HG02852 (cell line): ENCODE measurements around the gene TRIM44.
"Not testable (repeated sequence)": the region's sequence is repeated elsewhere in the genome, so short reads cannot be mapped to it uniquely, and the experiment has no call there.

Experiments used
- ATAC-seq: cut with Tn5 transposase; IDR thresholded peaks from one replicate; pipeline ENCODE4 v1.9.1; 2021; ENCODE audit warnings: mild to moderate bottlenecking, moderate library complexity; ENCODE audit not compliant: unreplicated experiment

TRIM44 gene

DNA sequence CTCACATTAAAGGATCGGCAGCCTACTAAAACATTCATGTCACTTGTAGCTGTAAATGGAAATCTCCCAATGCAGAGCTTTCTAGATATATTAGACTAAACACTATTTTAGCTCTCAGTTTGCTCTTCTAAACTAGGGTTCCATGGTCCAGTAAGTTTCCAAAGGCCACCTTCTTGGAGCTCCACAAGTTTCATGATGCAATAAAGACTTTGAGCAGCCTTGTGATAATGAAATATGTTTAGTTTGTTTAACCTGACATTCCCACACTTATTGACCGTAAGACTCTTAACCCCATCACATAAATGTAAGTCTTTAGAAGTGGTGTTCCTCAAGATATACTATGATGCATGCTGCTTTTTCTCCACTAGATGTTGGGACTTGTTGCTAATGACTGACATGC, 87.7 kb downstream of the TRIM44 start:
- ATAC-seq: no peak

DNA sequence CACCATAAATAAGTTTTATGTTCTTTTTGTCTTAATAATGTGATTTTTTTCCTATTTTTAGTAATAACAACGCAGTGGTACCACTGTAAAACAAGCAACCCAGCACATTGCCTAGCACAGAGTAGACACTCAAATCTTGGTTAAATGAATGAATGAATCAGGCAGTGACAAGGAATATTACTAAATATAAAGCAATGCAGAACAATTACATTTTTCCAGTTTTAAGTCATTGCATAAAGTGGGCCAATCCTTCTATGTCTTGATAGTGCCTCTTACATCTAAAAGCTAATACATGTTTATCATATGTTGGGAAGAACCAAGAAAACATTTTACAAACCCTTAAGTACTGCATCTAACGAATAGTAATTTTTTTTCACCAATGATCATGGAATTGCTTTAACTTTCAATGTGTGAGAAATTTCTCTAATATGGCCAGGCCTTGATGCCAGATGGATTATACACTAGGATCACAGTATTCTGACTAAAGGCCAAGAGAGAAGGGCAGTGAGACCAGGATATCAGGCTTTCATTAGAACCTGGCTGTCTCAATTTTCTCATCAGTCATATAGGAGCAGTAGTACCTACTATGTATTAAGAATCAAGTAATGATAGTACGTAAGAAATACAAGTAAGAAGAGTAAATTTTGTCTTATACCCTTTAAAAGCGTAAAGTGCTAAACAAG, 88.5 kb downstream of the TRIM44 start:
- no peak for ATAC-seq

DNA sequence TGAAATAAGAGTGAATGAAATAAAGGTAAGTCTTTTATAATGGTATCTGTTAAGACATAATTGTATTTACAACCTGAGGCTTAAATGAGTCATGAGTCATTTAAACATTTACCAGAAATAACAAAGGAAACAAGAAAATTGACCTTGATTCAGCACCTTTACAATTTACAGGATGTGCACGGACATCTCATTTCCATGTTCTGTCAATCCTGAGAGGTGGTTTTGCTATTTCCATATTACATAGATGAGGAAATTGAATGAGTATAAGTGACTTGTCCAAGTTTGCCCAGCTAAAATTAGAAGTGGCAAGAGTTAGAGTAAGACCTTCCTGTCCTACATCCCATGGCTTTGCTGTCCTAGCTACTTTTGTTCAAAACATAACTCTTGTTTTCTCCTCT, 89.1 kb downstream of the TRIM44 start:
- ATAC-seq: no peak

DNA sequence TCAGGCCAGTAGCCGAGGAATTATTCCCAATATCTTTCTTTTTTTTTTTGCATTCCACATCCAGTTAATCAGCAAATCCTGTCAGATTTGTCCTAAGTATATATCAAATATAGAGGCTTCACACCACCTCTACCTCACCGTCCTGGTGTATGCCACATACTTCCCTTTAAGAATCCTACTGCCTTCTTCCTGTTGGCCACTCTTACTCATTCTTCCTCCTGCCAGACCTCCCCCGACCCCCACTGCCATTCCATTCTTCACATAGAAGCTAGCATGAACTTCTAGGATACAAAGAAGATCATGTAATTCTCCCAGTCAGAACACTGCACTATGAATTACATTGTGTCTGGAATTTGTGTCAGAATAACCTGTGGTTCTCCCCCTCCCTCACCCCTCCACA, 89.5 kb downstream of the TRIM44 start:
- no peak for ATAC-seq

DNA sequence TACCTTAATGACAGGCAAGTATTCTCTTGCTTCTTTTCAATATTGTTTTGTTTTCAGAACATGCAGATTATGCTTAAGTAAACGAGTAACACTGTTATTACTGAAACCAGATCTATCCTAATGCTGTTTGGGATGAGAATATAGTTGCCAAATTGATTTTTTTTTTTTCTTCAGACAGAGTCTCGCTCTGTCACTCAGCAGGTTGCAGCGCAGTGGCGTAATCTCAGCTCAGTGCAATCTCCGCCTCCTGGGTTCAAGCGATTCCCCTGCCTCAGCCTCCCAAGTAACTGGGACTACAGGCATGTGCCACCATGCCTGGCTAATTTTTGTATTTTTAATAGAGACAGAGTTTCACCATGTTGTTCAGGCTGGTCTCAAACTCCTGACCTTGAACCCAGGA, 91.0 kb downstream of the TRIM44 start:
- not testable (repeated sequence) for ATAC-seq

DNA sequence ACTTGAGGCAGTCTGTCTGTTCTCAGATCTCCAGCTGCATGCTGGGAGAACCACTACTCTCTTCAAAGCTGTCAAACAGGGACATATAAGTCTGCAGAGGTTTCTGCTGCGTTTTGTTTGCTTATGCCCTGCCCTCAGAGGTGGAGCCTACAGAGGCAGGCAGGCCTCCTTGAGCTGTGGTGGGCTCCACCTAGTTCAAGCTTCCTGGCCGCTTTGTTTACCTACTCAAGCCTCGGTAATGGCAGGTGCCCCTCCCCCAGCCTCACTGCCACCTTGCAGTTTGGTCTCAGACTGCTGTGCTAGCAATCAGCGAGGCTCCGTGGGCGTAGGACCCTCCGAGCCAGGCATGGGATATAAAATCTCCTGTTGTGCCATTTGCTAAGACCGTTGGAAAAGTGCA, 97.4 kb downstream of the TRIM44 start:
- ATAC-seq: not testable (repeated sequence)

DNA sequence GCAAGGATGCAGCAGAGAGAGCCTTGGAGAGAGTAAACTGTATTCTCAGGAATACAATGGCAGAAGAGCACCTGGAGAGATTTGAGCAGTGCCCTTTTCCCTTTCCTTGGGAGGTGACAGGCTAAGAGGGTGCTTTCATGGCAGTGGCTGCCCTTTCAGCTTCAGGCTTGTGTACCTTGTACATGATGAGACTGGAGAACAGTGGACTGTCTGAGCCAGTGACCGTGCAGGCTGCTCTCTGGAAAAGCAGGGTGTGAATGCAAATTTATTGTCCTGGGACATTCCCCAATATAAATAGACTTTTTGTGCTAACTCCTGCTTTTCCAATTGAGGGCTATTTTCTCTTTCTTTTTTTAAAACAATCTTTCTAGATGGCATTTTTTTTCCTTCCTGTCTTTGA, 99.3 kb downstream of the TRIM44 start:
- ATAC-seq: no peak

DNA sequence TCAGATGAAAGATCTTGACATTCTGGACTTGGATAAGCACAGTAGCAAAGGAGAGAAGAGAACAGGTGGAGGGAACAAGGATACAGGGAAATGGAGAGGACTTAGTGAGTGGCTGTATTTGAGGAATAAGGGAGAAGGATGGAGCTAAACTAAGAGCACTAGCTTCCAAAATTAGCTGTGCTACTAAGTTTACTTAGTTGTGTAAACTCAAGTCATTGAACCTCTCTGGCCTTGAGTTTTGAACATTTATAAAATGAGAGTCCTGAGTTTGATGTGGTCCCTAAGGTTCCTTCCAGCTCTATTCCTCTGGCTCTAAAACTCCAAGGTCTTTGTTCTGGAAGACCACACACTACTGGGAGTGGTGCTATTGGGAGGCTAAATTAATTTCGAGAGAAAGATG, 100.7 kb downstream of the TRIM44 start:
- no peak for ATAC-seq

DNA sequence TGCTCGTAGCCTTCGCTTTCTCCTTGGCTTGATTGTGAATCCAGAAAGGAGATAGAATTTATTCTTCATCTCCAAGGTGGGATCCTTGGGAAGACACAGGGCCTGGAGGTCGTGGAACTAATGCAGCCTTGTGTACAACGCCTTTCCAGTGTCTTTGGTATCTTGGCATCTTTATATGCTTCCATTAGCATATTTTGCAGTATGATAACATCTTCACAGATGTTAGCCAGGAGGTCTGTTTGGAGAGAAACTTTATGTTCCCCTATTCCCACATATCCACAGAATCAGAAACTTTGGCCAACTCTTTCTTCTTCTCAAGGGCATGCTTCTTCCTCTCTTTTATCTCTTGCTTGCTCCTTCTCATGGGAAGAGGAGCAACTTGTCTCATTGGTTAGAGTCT, 101.2 kb downstream of the TRIM44 start:
- no peak for ATAC-seq

DNA sequence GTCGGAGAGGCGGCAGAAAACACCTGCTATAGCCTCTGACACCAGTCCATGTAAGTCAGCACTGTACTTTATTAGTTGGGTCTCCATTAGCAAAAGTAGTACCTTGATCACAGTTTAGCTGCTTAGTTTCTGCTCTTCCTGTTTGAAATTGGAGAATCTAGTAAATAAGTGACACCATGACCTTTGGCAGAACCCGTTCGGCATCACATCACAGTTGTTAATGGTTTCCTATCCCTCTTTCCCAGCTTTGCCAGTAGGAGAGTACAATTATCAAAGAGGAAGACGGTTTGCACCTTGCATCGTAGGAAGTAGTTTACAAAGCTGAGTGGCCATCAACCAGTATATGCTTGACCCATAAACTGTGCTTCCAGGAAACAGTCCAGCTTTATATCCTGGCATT, 101.8 kb downstream of the TRIM44 start:
- ATAC-seq: no peak

DNA sequence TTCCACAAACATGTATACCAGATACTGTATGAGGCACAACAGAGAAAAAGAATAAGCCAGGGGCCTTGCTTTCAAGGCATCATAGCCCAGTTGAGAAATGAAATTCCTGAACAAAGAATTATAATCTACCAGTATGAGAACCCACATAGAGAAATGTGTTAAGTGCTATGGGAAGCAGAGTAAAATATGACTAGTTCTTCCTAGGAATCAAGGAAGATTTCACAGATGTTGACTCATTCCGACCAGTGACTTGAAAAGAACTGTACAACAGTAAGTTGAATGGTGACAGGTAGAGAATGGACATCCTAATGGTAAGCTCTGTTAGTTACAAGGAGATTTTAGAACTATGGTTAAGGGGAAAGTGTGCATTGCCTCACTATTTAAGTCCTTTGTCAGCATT, 102.6 kb downstream of the TRIM44 start:
- no peak for ATAC-seq

DNA sequence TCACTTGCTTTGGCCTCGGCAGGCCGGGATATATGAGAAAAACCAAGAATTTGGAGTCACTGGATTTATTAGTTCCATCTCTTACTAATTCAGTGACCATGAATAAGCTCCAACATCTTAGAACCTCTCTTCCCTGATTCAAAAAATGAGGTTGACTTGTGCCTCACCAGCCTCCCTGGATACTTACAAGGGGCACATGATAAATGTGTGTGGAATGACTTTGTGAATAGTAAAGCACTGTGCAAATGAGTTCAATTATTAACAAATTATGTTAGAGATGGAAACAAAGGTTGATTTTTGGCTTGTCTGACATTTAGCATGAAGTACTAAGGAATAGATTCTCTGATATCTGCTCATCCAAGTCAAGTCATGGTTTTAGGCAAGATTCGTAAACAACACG, 104.1 kb downstream of the TRIM44 start:
- ATAC-seq: no peak

DNA sequence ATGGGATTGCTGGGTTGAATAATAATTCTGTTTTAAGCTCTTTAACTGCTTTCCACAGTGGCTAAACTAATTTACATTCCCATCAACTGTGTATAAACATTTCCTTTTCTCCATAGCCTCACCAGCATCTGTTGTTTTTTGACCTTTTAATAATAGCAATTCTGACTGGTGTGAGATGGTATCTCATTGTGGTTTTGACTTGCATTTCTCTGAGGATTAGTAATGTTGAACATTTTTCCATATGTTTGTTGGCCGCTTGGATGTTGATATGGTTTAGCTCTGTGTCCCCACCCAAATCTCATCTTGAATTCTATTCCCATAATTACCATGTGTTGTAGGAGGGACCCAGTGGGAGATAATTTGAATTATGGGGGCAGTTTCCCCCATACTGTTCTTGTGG, 107.8 kb downstream of the TRIM44 start:
- ATAC-seq: not testable (repeated sequence)

DNA sequence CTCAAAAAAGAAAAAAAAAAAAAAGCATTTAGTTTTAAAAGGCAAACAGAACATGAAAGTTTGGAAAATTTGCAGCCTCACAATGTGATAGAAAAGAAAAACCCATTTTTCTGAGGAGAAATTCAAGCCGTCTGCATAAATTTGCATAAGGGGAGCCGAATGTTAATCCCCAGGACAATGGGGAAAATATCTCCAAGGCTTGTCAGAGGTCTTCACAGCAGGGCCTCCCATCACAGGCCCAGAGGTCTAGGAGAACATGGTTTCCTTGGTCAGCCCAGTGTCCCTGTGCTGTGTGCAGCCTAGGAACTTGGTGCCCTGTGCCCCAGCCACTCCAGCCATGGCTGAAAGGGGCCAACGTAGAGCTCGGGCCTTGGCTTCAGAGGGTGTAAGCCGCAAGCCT, 109.1 kb downstream of the TRIM44 start:
- no peak for ATAC-seq

DNA sequence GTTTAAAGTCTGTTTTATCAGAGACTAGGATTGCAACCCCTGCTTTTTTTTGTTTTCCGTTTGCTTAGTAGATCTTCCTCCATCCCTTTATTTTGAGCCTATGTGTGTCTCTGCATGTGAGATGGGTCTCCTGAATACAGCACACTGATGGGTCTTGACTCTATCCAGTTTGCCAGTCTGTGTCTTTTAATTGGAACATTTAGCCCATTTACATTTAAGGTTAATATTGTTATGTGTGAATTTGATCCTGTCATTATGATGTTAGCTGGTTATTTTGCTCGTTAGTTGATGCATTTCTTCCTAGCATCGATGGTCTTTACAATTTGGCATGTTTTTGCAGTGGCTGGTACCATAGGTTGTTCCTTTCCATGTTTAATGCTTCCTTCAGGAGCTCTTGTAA, 114.7 kb downstream of the TRIM44 start:
- not testable (repeated sequence) for ATAC-seq

DNA sequence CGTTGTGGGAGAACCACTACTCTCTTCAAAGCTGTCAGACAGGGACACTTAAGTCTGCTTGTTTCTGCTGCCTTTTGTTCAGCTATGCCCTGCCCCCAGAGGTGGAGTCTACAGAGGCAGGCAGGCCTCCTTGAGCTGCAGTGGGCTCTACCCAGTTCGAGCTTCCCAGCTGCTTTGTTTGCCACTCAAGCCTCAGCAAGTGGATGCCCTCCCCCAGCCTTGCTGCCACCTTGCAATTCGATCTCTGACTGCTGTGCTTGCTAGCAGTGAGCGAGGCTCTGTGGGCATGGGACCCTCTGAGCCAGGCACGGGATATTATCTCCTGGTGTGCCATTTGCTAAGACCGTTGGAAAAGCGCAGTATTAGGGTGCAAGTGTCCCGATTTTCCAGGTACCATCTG, 116.4 kb downstream of the TRIM44 start:
- not testable (repeated sequence) for ATAC-seq

DNA sequence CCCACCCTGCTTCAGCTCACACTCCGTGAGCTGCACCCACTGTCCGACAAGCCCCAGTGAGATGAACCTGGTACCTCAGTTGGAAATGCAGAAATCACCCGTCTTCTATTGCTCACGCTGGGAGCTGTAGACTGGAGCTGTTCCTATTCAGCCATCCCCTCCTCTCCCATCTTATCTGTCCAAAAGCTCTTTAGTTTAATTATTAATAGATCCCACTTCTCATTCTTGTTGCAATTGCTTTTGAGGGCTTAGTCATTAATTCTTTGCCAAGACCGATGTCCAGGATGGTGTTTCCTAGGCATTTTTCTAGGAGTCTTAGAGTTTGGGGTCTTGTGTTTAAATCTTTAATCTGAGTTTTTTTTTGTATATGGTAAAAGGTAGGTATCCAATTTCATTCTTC, 116.8 kb downstream of the TRIM44 start:
- ATAC-seq: no peak

DNA sequence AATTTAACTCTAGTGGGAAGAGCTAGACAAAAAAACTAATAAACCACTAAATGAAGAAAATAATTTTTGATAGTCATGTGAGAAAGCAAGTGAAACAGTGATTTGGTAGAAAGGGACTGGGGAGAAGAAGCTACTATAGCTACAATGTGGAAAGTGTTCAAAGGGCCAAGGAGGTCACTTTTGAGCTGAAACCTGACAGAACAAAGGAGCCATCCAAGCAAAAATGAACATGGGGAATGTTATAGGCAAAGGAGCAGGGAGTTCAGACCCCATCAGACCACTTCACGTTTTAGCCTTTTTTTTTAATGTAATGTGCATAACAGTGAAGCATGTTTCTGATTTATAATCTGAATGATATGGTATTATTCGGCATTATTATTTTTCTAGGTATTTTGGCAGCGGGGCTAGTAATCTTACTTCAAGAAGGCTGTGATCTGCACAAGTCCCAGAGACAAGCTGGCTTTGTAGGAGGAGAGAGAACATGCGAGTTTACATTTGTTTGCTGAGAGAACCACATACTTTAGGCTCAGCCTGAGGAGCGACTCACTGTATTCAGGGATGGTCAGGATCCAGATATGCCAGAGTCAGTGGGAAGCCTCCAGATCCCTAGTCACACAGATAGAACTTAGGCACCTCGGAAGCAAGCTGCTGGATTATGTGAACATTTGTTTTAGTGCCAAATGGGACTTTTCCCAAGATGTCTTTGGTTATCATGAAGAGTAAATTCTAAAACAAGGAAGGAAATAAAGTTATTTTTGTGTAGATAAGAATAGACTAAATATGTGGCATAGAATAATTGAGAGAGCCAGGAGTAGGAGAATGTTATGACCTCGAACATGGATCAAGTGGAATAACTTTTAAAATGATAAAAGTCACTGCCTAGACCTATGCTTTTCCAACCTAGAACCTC, 118.6 kb downstream of the TRIM44 start:
- no peak for ATAC-seq

DNA sequence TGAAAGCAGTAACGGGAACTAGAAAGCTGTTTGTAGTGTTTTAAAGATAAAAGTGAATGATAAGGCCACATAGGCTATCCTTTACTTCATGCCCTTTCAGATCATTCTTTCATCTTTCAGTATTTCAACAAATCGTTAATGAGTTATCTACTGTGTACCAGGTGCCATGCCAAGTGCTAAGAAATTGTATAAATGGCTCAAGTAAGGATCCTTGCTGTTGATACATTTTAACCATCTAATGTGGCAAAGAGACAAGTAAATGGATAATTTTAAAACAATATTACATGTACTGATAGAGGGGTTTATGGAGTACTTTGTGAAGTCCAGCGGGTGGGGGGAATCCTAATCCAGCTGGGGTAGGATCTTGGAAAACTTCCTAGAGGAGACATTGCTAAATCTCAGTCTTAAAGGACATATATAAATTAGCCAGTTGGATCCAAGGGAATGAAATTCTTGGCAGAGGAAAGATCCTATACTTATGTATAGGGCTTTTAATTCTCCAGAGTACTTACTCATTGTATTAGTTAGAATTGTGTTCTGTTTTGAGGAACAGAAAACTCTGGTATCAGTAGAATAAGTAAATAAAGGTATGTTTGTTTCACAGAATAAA, 119.4 kb downstream of the TRIM44 start:
- no peak for ATAC-seq

DNA sequence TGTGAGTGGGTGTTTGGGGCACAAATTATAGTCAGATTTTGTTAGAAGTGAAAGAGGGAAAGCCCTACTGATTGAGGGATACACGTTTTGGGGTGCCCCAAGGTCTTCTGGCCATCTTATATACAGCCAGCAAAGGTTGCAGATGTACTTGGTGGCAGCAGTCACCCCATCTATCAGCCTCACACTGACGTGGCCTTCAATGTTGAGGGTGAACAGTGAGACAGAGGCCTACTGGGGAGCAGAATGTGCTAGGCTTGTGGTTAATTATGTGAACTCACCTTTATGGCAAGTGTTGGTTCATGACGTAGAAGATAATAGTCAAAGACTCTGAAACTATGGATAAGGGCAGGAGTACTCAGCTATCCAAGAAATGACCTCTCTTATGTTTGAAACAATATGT, 121.2 kb downstream of the TRIM44 start:
- no peak for ATAC-seq

DNA sequence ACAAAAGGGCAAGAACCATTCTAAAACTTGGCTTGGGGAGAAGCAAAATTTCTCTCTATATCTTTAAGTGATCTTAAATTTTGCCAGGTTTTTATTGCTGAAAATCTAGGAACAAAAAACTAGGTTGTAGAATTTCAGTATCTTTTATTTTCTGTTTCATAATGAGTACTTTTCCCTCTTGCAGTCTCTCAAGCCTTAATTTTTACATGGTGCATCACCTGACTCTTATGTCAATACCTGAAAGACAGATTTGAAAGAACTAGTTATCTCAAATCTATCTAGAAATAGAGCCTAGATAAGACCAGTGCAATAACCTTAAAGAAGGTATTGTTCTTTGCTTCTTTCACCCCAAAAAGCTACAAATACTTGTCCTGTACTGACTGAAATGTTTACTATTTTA, 122.1 kb downstream of the TRIM44 start:
- peak; percentile 42 for ATAC-seq
